LNCaP clone FGC (cell line): Measurements from ENCODE around the gene ERAL1.

Source experiments
- DNase-seq: peaks from one replicate; pipeline ENCODE4 v3.0.0-alpha.2; 2011; ENCODE audit warnings: low read depth
- H3K4me3 ChIP-seq: 2 replicates; pipeline ENCODE4 v1.5.1; 2011; ENCODE audit warnings: mild to moderate bottlenecking, low read depth, low read length, control low read depth
- CTCF ChIP-seq: IDR thresholded peaks from 2 replicates; pipeline ENCODE4 v1.5.1; 2012; ENCODE audit warnings: mild to moderate bottlenecking; ENCODE audit not compliant: control insufficient read depth, insufficient read depth; ENCODE audit errors: extremely low read depth

The ERAL1 gene

GRCh38 chr17:28895794-28896447 is 41.1 kb downstream of the ERAL1 start:
- no peak for TF ChIP-seq CTCF
- no peak for DNase-seq
- H3K4me3 ChIP-seq: peak overlapping the region; percentile 73; the same call in 1 of the 2 replicates

- no peak for TF ChIP-seq CTCF
- no peak for DNase-seq
- H3K4me3 ChIP-seq: peak overlapping the region; percentile 73
These were observed 41.7 kb downstream of the ERAL1 start for GRCh38 chr17:28896491-28896883.

GRCh38 chr17:28896884-28897768 is 42.3 kb downstream of the ERAL1 start, which contains the start of gene FLOT2:
FLOT2 (minus strand) TSS chr17:28897733; CDS start chr17:28897574, 159 bp downstream.
- no peak for DNase-seq
- TF ChIP-seq CTCF: peak; percentile 51; the same call in 1 of the 2 replicates
- H3K4me3 ChIP-seq: peak within 1 kb of the TSS; percentile 73

GRCh38 chr17:28897769-28898526 is 43.1 kb downstream of the ERAL1 start:
- H3K4me3 ChIP-seq: peak overlapping the region; percentile 73
- DNase-seq: no peak
- no peak for TF ChIP-seq CTCF

GRCh38 chr17:28898527-28898955 is 43.7 kb downstream of the ERAL1 start:
- DNase-seq: no peak
- no peak overlapping the region for H3K4me3 ChIP-seq
- TF ChIP-seq CTCF: no peak

- no peak for TF ChIP-seq CTCF
- no peak for DNase-seq
- H3K4me3 ChIP-seq: no peak overlapping the region
These were observed 44.5 kb downstream of the ERAL1 start for GRCh38 chr17:28899212-28899815.
